VCaP (cell line): ENCODE data around the gene KDM3B.
A peak's percentile ranks its signal among the peaks of the same experiment; 100 is the strongest.

Experiments used
- H3K27ac ChIP-seq: fragments of 450-650 bp; 2 replicates; pipeline ENCODE4 v1.5.1; 2017
- CTCF ChIP-seq: fragments of 450-650 bp; conservative IDR thresholded peaks from 2 replicates; pipeline ENCODE4 v1.5.1; 2017; ENCODE audit warnings: mild to moderate bottlenecking, moderate library complexity

KDM3B gene

GRCh38 chr5:138448070-138448469 is 95.6 kb downstream of the KDM3B start:
- TF ChIP-seq CTCF: no peak
- H3K27ac ChIP-seq: no peak overlapping the region

GRCh38 chr5:138448481-138449398 is 96.3 kb downstream of the KDM3B start:
- TF ChIP-seq CTCF: no peak
- peak overlapping the region; percentile 55; the same call in 1 of the 2 replicates for H3K27ac ChIP-seq

GRCh38 chr5:138449501-138450239 is 97.2 kb downstream of the KDM3B start:
- H3K27ac ChIP-seq: peak overlapping the region; percentile 55
- TF ChIP-seq CTCF: peak; percentile 100

GRCh38 chr5:138450971-138451370 is 98.5 kb downstream of the KDM3B start:
- TF ChIP-seq CTCF: no peak

GRCh38 chr5:138452720-138453119 is 100.2 kb downstream of the KDM3B start:
- no peak overlapping the region for H3K27ac ChIP-seq
- no peak for TF ChIP-seq CTCF

More at GRCh38 chr5:138450971-138451370, 98.5 kb downstream of the KDM3B start:
- peak overlapping the region; percentile 55; the same call in 1 of the 2 replicates for H3K27ac ChIP-seq

- no peak for TF ChIP-seq CTCF
- H3K27ac ChIP-seq: no peak overlapping the region
Measured at GRCh38 chr5:138453590-138453989, 101.1 kb downstream of the KDM3B start.

GRCh38 chr5:138454121-138454520 is 101.6 kb downstream of the KDM3B start:
- TF ChIP-seq CTCF: no peak
- no peak overlapping the region for H3K27ac ChIP-seq
